ENCODE data around the gene ADISSP.

GRCh38 chr20:3740615-3741301 is 26.8 kb downstream of the ADISSP start:
- TF ChIP-seq CTCF (IDR thresholded peaks at IDR 0.05 in 8 of 11, conservative IDR thresholded peaks at IDR 0.05 in 3 of 11) (no peak), POLR2A (IDR thresholded peaks at IDR 0.05) (no peak), POLR2AphosphoS5 (IDR thresholded peaks at IDR 0.05) (no peak)
